ENCODE measurements around the gene ARHGAP44. TPM values are rescaled to one million over a fixed set of nuclear protein-coding genes. Genes with fewer than 3 reads are reported as not detected.

ARHGAP44 gene
- total RNA-seq, 1 experiment from 2014 or later, result 0.40 TPM

GRCh38 chr17:12987120-12987519, 197.8 kb downstream of the ARHGAP44 start:
- Histone ChIP-seq H3K79me2 (ENCODE audit: low read length) (no peaks in the 10 kb centered on the region), H3K9me3 (ENCODE audit: low read length) (no peaks in the 10 kb centered on the region), H3K27me3 (ENCODE audit: low read length) (no peaks in the 10 kb centered on the region), H3K4me2 (ENCODE audit: low read length) (no peak overlapping the region), H3K9me2 (replicated peaks; ENCODE audit: low read length) (no peaks in the 10 kb centered on the region), H3K36me3 (ENCODE audit: low read depth, low read length) (peaks cover 9% of the 10 kb centered on the region), H3K4me3 (ENCODE audit: low read length) (no peak overlapping the region), H4K20me1 (ENCODE audit: low read length) (no peaks in the 10 kb centered on the region), H3K4me1 (ENCODE audit: insufficient read depth, low read length) (peaks cover 11% of the 10 kb centered on the region; the same call in 1 of the 2 replicates), H2AFZ (ENCODE audit: low read length) (no peak overlapping the region), H3K9ac (ENCODE audit: low read length) (no peak overlapping the region), H3F3A (ENCODE audit: low read length, unreplicated experiment) (no peaks in the 10 kb centered on the region), H3K27ac (ENCODE audit: low read length) (no peak overlapping the region)
- no TSS peak for BruUV-seq (replicated peaks)
- ChIA-PET POLR2A (ENCODE audit: unreplicated experiment) (interaction anchor here (0.7 kb wide), 1 partner anchor 9 kb away, joined by 11 read pairs; no protein-coding TSS in a partner anchor), CTCF (no interaction called here)
- ATAC-seq (no peak), DNase-seq (no peak)
- intact Hi-C loops (cut with micrococcal nuclease), result no loop called here
- TF ChIP-seq EZH2 (IDR thresholded peaks at IDR 0.05; ENCODE audit: low read length, unreplicated experiment) (no peak), EZH2phosphoT487 (IDR thresholded peaks at IDR 0.05; ENCODE audit: borderline replicate concordance, low read length) (no peak), CTCF (conservative IDR thresholded peaks at IDR 0.05; ENCODE audit: low read depth, low read length) (no peak)

- CTCF ChIA-PET, result no interaction called here
- BruUV-seq (replicated peaks), result TSS peak; percentile 20
Observed at GRCh38 chr17:12990041-12990808, 200.9 kb downstream of the ARHGAP44 start.

More at GRCh38 chr17:12990041-12990808, 200.9 kb downstream of the ARHGAP44 start:
- TF ChIP-seq CTCF (conservative IDR thresholded peaks at IDR 0.05; ENCODE audit: low read depth, low read length) (no peak), EZH2 (IDR thresholded peaks at IDR 0.05; ENCODE audit: low read length, unreplicated experiment) (no peak), EZH2phosphoT487 (IDR thresholded peaks at IDR 0.05; ENCODE audit: borderline replicate concordance, low read length) (no peak)
- H3K4me1 ChIP-seq (ENCODE audit: insufficient read depth, low read length), result no peaks in the 10 kb centered on the region
- H3K36me3 ChIP-seq (ENCODE audit: low read depth, low read length), result peaks cover 35% of the 10 kb centered on the region
- no peaks in the 10 kb centered on the region for H3K9me3 ChIP-seq (ENCODE audit: low read length)
- no peak overlapping the region for H3K4me3 ChIP-seq (ENCODE audit: low read length)
- H4K20me1 ChIP-seq (ENCODE audit: low read length), result no peaks in the 10 kb centered on the region
- DNase-seq (no peak), ATAC-seq (no peak)
- POLR2A ChIA-PET (ENCODE audit: unreplicated experiment), result no interaction called here
- no peak overlapping the region for H3K9ac ChIP-seq (ENCODE audit: low read length)
- no peak overlapping the region for H3K27ac ChIP-seq (ENCODE audit: low read length)
- no peaks in the 10 kb centered on the region for H3K27me3 ChIP-seq (ENCODE audit: low read length)
- no peak overlapping the region for H2AFZ ChIP-seq (ENCODE audit: low read length)
- no peak overlapping the region for H3K4me2 ChIP-seq (ENCODE audit: low read length)
- intact Hi-C loops (cut with micrococcal nuclease), result no loop called here
- H3K79me2 ChIP-seq (ENCODE audit: low read length), result no peaks in the 10 kb centered on the region
- H3F3A ChIP-seq (ENCODE audit: low read length, unreplicated experiment), result no peaks in the 10 kb centered on the region
- H3K9me2 ChIP-seq (replicated peaks; ENCODE audit: low read length), result no peaks in the 10 kb centered on the region
